Stimulated activated naive CD8-positive, alpha-beta T cell treated with anti-CD3 and anti-CD28 coated beads, Interleukin-15, amount 100 ng/mL, for 72 hours (primary cell): Measurements from ENCODE around the gene ACTG2.

Experiments
- ATAC-seq: fragments of 150-1000 bp; cut with Tn5 transposase; 2 replicates; pipeline ENCODE4 v1.10.0; 2021; ENCODE audit warnings: mild to moderate bottlenecking, moderate library complexity
- DNase-seq, 2 donors: peaks; one replicate each; pipeline ENCODE4 v3.0.0; 2021 to 2022
- H3K27ac Mint-ChIP-seq, 2 donors: one replicate each; pipeline ENCODE4 v1.8.0; 2022; ENCODE audit warnings: mild to moderate bottlenecking in 2 of 2, mixed read lengths in 2 of 2, moderate library complexity in 2 of 2
- H3K27me3 Mint-ChIP-seq: one replicate; pipeline ENCODE4 v1.8.0; 2022; ENCODE audit warnings: mixed read lengths
- H3K4me1 Mint-ChIP-seq: one replicate; pipeline ENCODE4 v1.8.0; 2022; ENCODE audit warnings: mild to moderate bottlenecking, mixed read lengths
- H3K4me3 Mint-ChIP-seq, 2 donors: one replicate each; pipeline ENCODE4 v1.8.0; 2022; ENCODE audit warnings: mild to moderate bottlenecking in 2 of 2, mixed read lengths in 2 of 2, moderate library complexity in 1 of 2
- H3K9me3 Mint-ChIP-seq, 2 donors: one replicate each; pipeline ENCODE4 v1.8.0; 2022; ENCODE audit warnings: mixed read lengths in 2 of 2

Gene ACTG2

GRCh38 chr2:73917696-73918207 is 24.9 kb downstream of the ACTG2 start:
- ATAC-seq (no peak), DNase-seq (no peak)
- Mint-ChIP-seq H3K27ac (no peak overlapping the region), H3K4me3 (no peak overlapping the region), H3K27me3 (no peaks in the 10 kb centered on the region), H3K4me1 (peaks cover 23% of the 10 kb centered on the region), H3K9me3 (no peaks in the 10 kb centered on the region)

- ATAC-seq (no peak), DNase-seq (no peak)
- no peak overlapping the region for H3K27ac Mint-ChIP-seq
- peaks cover 34% of the 10 kb centered on the region for H3K4me1 Mint-ChIP-seq
- H3K27me3 Mint-ChIP-seq = no peaks in the 10 kb centered on the region
- no peak overlapping the region for H3K4me3 Mint-ChIP-seq
- H3K9me3 Mint-ChIP-seq = no peaks in the 10 kb centered on the region
Measured at GRCh38 chr2:73918856-73919255, 26.0 kb downstream of the ACTG2 start.

- no peak overlapping the region for H3K4me3 Mint-ChIP-seq
- no peaks in the 10 kb centered on the region for H3K27me3 Mint-ChIP-seq
- H3K9me3 Mint-ChIP-seq = no peaks in the 10 kb centered on the region
- peak overlapping the region; percentile 42 to 69 for H3K27ac Mint-ChIP-seq
- no peak for ATAC-seq
- peaks cover 34% of the 10 kb centered on the region for H3K4me1 Mint-ChIP-seq
- DNase-seq = no peak
Measured at GRCh38 chr2:73919596-73920228, 26.9 kb downstream of the ACTG2 start.

DNA sequence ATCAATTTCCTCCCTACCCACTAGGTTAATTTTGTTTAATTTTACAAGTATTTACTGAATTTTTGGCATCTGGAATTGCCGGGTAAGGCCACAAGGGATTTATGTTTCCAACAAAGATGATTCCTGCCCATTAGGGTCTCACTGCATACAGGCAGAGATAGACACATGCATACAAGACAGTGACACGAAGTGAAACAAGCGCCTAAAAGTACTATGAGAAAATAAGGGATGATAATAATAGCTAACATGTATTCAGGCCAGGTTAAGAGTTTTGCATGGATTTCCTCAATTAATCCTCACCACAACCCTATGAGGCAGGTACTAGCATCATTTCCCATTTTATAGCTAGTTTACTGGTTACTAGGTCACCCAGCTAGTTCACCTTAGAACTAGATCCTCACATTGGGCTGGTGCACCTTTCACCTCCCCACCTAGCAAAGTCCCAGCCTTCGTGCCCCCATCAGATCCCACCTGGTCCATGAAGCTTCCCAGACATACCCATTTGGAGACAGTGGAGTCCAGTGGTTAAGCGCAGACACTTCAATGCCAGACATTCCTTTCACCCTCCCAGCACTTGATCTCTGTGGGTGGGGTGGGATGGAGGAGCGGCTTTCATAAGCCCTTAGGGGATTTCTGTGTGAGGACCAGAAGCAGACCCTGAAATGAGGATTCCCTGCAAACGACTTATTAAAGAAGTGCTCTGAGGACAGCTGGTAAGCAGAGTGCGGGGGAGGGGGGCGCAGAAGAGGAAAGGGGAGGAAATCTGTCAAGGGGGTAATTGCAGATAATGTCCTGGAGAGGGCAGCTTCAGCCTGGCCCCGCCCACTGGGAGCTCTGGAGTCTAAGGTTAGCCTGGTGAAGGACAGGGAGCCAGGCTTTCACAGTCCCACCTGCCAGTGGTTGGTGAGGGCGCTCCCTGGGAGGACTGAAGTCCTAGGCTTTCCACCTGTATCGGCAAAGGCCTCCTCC is 28.1 kb downstream of the ACTG2 start:
- H3K4me1 Mint-ChIP-seq = peaks cover 35% of the 10 kb centered on the region
- H3K9me3 Mint-ChIP-seq = no peaks in the 10 kb centered on the region
- no peak overlapping the region for H3K4me3 Mint-ChIP-seq
- H3K27ac Mint-ChIP-seq = no peak overlapping the region
- no peaks in the 10 kb centered on the region for H3K27me3 Mint-ChIP-seq
- DNase-seq = peak; percentile 42 to 47
- ATAC-seq = peak; percentile 75

DNA sequence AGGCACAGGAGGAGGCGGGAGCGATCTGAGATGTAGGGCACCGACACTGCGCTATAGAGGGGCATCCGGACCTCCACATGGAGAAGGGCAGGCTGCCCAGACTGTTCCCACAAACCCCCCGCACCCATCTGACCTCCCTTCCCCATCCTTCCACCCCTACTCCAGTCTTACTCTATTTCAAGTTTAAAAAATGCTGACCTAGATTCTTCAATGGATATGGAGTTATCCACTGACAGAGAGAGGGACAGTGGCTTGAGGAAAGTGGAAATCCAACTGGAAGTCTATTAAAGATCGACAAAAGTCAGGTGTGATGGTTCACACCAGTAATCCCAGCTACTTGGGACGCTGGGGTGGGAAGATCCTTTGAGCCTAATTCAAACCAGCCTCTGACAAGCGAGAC is 28.8 kb downstream of the ACTG2 start:
- ATAC-seq (no peak), DNase-seq (no peak)
- H3K9me3 Mint-ChIP-seq = no peaks in the 10 kb centered on the region
- H3K4me3 Mint-ChIP-seq = no peak overlapping the region
- no peak overlapping the region for H3K27ac Mint-ChIP-seq
- H3K4me1 Mint-ChIP-seq = peaks cover 39% of the 10 kb centered on the region
- H3K27me3 Mint-ChIP-seq = no peaks in the 10 kb centered on the region

DNA sequence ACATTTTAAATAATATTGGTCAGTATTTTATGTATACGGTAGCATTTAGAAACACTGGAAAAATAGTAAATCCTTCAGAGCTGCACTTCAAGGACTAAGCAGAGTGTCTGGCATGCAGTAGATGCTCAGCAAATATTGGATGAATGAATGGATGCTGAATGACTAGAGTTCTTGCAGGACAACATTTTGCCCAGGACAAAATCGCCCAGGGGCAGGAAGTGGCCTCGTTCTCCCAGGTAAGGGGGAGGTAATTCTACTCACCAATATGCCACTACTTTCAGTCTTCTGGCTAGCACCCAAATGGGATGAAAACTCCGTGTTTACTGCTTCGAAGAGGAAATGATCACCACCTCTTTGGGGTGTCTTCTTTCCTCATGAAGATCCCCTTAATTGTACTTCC is 29.9 kb downstream of the ACTG2 start:
- DNase-seq (no peak), ATAC-seq (no peak)
- Mint-ChIP-seq H3K27me3 (no peaks in the 10 kb centered on the region), H3K4me3 (no peak overlapping the region), H3K27ac (no peak overlapping the region), H3K9me3 (no peaks in the 10 kb centered on the region), H3K4me1 (peaks cover 40% of the 10 kb centered on the region)

GRCh38 chr2:73925033-73925704 is 32.4 kb downstream of the ACTG2 start:
- H3K4me3 Mint-ChIP-seq = no peak overlapping the region
- ATAC-seq (no peak), DNase-seq (peak in 1 of 2 donors; percentile 21)
- peaks cover 65% of the 10 kb centered on the region for H3K4me1 Mint-ChIP-seq
- no peaks in the 10 kb centered on the region for H3K9me3 Mint-ChIP-seq
- no peak overlapping the region for H3K27ac Mint-ChIP-seq
- no peaks in the 10 kb centered on the region for H3K27me3 Mint-ChIP-seq

GRCh38 chr2:73925853-73926492 is 33.2 kb downstream of the ACTG2 start:
- no peak for ATAC-seq

GRCh38 chr2:73926493-73927327 is 33.9 kb downstream of the ACTG2 start, which contains the start of gene DGUOK:
TSS of gene DGUOK (plus strand) at chr2:73926880. CDS start at chr2:73926911, 31 bp downstream.
- ATAC-seq (peak; percentile 100), DNase-seq (peak; percentile 93 to 98)
- peak within 1 kb of the TSS; percentile 95 to 97 for H3K27ac Mint-ChIP-seq
- peak within 1 kb of the TSS; percentile 85 to 88 for H3K4me3 Mint-ChIP-seq
- H3K4me1 Mint-ChIP-seq = peaks cover 66% of the 10 kb centered on the region
- no peaks in the 10 kb centered on the region for H3K27me3 Mint-ChIP-seq
- no peaks in the 10 kb centered on the region for H3K9me3 Mint-ChIP-seq

More at GRCh38 chr2:73925853-73926492, 33.2 kb downstream of the ACTG2 start:
- H3K27me3 Mint-ChIP-seq = no peaks in the 10 kb centered on the region
- no peaks in the 10 kb centered on the region for H3K9me3 Mint-ChIP-seq
- DNase-seq = no peak
- peaks cover 66% of the 10 kb centered on the region for H3K4me1 Mint-ChIP-seq
- peak overlapping the region; percentile 34 to 70 for H3K4me3 Mint-ChIP-seq
- peak overlapping the region; percentile 7 to 32 for H3K27ac Mint-ChIP-seq

DNA sequence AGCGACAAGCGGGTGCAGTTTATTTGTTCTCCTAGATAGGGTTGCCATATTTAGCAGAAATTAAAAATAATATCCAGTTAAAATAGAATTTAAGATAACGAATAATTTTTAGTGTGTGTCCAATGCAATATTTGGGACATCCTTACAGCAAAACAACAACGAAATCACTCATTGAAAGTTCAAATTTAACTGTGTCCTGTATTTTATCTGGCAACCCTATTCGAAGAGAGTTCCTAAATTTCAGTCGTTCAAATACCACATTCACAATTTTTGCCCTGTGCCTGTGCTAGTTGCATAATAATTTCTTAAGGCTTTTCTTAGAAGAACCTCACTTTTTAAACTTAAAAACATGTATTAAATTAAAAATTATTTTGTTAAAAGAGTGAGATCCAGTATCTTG is 34.5 kb downstream of the ACTG2 start:
- Mint-ChIP-seq H3K4me3 (peak overlapping the region; percentile 70 to 88), H3K27me3 (no peaks in the 10 kb centered on the region), H3K9me3 (no peaks in the 10 kb centered on the region), H3K27ac (peak overlapping the region; percentile 95 to 97), H3K4me1 (peaks cover 66% of the 10 kb centered on the region)
- no peak for ATAC-seq
- DNase-seq = no peak

GRCh38 chr2:73928963-73929347 is 36.1 kb downstream of the ACTG2 start:
- H3K27me3 Mint-ChIP-seq = no peaks in the 10 kb centered on the region
- H3K4me1 Mint-ChIP-seq = peaks cover 63% of the 10 kb centered on the region
- H3K9me3 Mint-ChIP-seq = no peaks in the 10 kb centered on the region
- ATAC-seq (no peak), DNase-seq (no peak)
- peak overlapping the region; percentile 69 to 85 for H3K4me3 Mint-ChIP-seq
- H3K27ac Mint-ChIP-seq = no peak overlapping the region

GRCh38 chr2:73930386-73930785 is 37.6 kb downstream of the ACTG2 start:
- H3K9me3 Mint-ChIP-seq = no peaks in the 10 kb centered on the region

DNA sequence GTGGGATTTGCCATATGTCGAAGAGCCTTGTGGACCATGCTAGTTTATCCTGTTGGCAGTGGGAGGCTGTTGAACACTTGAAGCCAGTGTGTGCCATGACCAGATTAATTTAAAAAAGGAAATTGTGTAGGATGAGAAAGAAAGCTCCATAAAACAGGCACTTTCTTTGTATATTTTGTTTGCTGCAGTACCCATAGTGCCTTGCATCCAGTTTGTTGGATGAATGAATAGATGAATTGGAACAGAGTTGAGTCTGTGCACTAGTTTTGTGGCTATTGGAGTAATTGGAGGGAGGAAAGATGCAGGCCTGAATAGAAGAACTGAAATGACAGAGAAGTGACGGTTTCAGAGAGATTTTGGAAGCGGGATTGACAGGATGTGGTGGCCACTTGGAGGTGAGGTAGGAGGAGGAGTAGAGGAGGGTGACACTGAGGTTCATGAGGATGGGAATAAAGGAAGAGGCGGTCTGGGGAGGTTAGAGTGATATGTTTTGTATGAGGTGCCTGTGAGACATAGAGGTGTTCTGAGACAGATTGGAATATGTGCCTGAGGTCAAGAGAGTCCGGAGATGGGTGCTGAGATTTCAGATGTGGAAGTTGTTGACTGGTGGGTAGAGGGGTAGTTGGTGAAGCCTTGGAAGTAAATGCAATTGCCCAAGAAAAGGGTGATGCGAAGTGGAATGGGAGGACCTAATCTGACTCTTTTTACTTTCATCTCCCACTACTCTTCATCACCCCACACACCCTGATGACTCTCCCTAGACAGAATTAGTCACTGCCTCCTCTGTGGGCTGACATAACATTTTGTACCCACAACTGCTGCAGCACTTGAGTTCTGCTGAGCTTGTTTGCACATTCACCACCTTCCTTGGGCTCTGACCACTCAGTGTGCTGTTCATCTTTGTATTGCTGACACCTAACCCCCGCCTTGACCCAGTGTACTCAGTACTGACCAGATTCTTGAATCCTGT is 39.0 kb downstream of the ACTG2 start:
- H3K4me1 Mint-ChIP-seq = peaks cover 68% of the 10 kb centered on the region
- H3K27ac Mint-ChIP-seq = peak overlapping the region; percentile 0 to 1
- H3K27me3 Mint-ChIP-seq = no peaks in the 10 kb centered on the region
- peak overlapping the region; percentile 46 to 58 for H3K4me3 Mint-ChIP-seq
- DNase-seq (peak in 1 of 2 donors; percentile 49), ATAC-seq (peak; percentile 98)
- no peaks in the 10 kb centered on the region for H3K9me3 Mint-ChIP-seq

More at GRCh38 chr2:73930386-73930785, 37.6 kb downstream of the ACTG2 start:
- H3K27me3 Mint-ChIP-seq = no peaks in the 10 kb centered on the region
- no peak overlapping the region for H3K27ac Mint-ChIP-seq
- DNase-seq = no peak
- no peak for ATAC-seq
- H3K4me3 Mint-ChIP-seq = no peak overlapping the region
- peaks cover 63% of the 10 kb centered on the region for H3K4me1 Mint-ChIP-seq
